Lower lobe of right lung (tissue), 2 donors: ENCODE data around the gene ST8SIA4. TPM values are rescaled to one million over a fixed set of nuclear protein-coding genes. Genes with fewer than 3 reads are reported as not detected.

Experiments used
- ATAC-seq, 2 donors: fragments of 200-7000 bp; cut with Tn5 transposase; one replicate each; pipeline ENCODE4 v1.9.1; 2020 to 2022; ENCODE audit warnings: mild to moderate bottlenecking in 2 of 2, moderate library complexity in 2 of 2
- DNase-seq: peaks from one replicate; pipeline ENCODE4 v3.0.0-alpha.2; 2020
- H3K27ac ChIP-seq: fragments of 200-600 bp; one replicate; pipeline ENCODE4 v1.8.0; 2022
- H3K27me3 ChIP-seq: fragments of 200-600 bp; one replicate; pipeline ENCODE4 v1.8.0; 2022; ENCODE audit warnings: low read depth
- H3K36me3 ChIP-seq: fragments of 200-600 bp; one replicate; pipeline ENCODE4 v1.8.0; 2022; ENCODE audit warnings: mild to moderate bottlenecking
- H3K4me1 ChIP-seq: fragments of 200-600 bp; one replicate; pipeline ENCODE4 v1.8.0; 2022
- H3K4me3 ChIP-seq: fragments of 200-600 bp; one replicate; pipeline ENCODE4 v1.8.0; 2022; ENCODE audit warnings: mild to moderate bottlenecking
- H3K9me3 ChIP-seq: fragments of 200-600 bp; one replicate; pipeline ENCODE4 v1.8.0; 2022
- CTCF ChIP-seq: fragments of 200-600 bp; IDR thresholded peaks from one replicate; pipeline ENCODE4 v1.8.0; 2022; ENCODE audit warnings: antibody characterized with exemption, mild to moderate bottlenecking
- intact Hi-C: fragments of 100-400 bp; cut with DNase I; formaldehyde crosslinking; loops from one replicate; pipeline ENCODE4 v1.11.0; 2022
- total RNA-seq: library from RNA; stranded (reverse); fragmentation: NEBNext Ultra II Directional; extraction: Animal tissue kit (Norgen Biotek cat#: 25700); gene quantifications from one replicate; pipeline ENCODE4 v1.2.1, GENCODE V29; 2021
- donor health status: DM: no; HTN: yes; CAD: no; lungs with severe emphysema.

ST8SIA4 gene
- total RNA-seq, 1 donor from 2014 or later = 20.5 TPM

- ATAC-seq = no peak
- intact Hi-C loops = no loop called here
- no peaks in the 10 kb centered on the region for H3K27me3 ChIP-seq
- H3K27ac ChIP-seq = no peak overlapping the region
- H3K36me3 ChIP-seq = no peaks in the 10 kb centered on the region
- DNase-seq = no peak
- TF ChIP-seq CTCF = no peak
- H3K4me1 ChIP-seq = peaks cover 6% of the 10 kb centered on the region
- no peaks in the 10 kb centered on the region for H3K9me3 ChIP-seq
- no peak overlapping the region for H3K4me3 ChIP-seq
Observed at GRCh38 chr5:100772006-100772405, 131.1 kb downstream of the ST8SIA4 start.

- H3K36me3 ChIP-seq = no peaks in the 10 kb centered on the region
- H3K9me3 ChIP-seq = no peaks in the 10 kb centered on the region
- intact Hi-C loops = no loop called here
- no peak overlapping the region for H3K27ac ChIP-seq
- no peak for TF ChIP-seq CTCF
- no peak for DNase-seq
- H3K4me3 ChIP-seq = no peak overlapping the region
- H3K27me3 ChIP-seq = no peaks in the 10 kb centered on the region
- H3K4me1 ChIP-seq = no peaks in the 10 kb centered on the region
- no peak for ATAC-seq
Observed at GRCh38 chr5:100771181-100771580, 131.9 kb downstream of the ST8SIA4 start.

GRCh38 chr5:100768221-100768620 lies 134.9 kb downstream of the ST8SIA4 start:
- DNase-seq = no peak
- TF ChIP-seq CTCF = no peak
- no peaks in the 10 kb centered on the region for H3K27me3 ChIP-seq

GRCh38 chr5:100762995-100763394 lies 140.1 kb downstream of the ST8SIA4 start:
- Histone ChIP-seq H3K9me3 (no peaks in the 10 kb centered on the region), H3K4me1 (no peaks in the 10 kb centered on the region), H3K27me3 (no peaks in the 10 kb centered on the region), H3K27ac (no peak overlapping the region), H3K36me3 (no peaks in the 10 kb centered on the region), H3K4me3 (no peak overlapping the region)
- ATAC-seq = no peak
- TF ChIP-seq CTCF = no peak
- intact Hi-C loops = no loop called here
- no peak for DNase-seq

More at GRCh38 chr5:100768221-100768620, 134.9 kb downstream of the ST8SIA4 start:
- ATAC-seq = no peak
- Histone ChIP-seq H3K27ac (no peak overlapping the region), H3K4me3 (no peak overlapping the region), H3K36me3 (no peaks in the 10 kb centered on the region), H3K4me1 (no peaks in the 10 kb centered on the region), H3K9me3 (no peaks in the 10 kb centered on the region)
- intact Hi-C loops = no loop called here

- ATAC-seq (no peak), DNase-seq (no peak)
- Histone ChIP-seq H3K36me3 (no peaks in the 10 kb centered on the region), H3K27ac (no peak overlapping the region), H3K9me3 (no peaks in the 10 kb centered on the region), H3K27me3 (no peaks in the 10 kb centered on the region), H3K4me1 (no peaks in the 10 kb centered on the region), H3K4me3 (no peak overlapping the region)
- no peak for TF ChIP-seq CTCF
- intact Hi-C loops = no loop called here
Observed at GRCh38 chr5:100762108-100762507, 141.0 kb downstream of the ST8SIA4 start.

- Histone ChIP-seq H3K4me1 (no peaks in the 10 kb centered on the region), H3K9me3 (no peaks in the 10 kb centered on the region), H3K27ac (no peak overlapping the region), H3K27me3 (no peaks in the 10 kb centered on the region), H3K36me3 (no peaks in the 10 kb centered on the region), H3K4me3 (no peak overlapping the region)
- ATAC-seq = no peak
- intact Hi-C loops = no loop called here
- TF ChIP-seq CTCF = no peak
- no peak for DNase-seq
Observed at GRCh38 chr5:100761192-100761591, 141.9 kb downstream of the ST8SIA4 start.
